HG03460 (cell line): ENCODE results near the gene ALG12.

Experiments used
- ATAC-seq: cut with Tn5 transposase; IDR thresholded peaks from one replicate; pipeline ENCODE4 v1.9.1; 2021; ENCODE audit not compliant: unreplicated experiment

Gene ALG12

GRCh38 chr22:49892226-49892899 lies 25.9 kb downstream of the ALG12 start:
- ATAC-seq, result no peak

- ATAC-seq, result no peak
Observed at GRCh38 chr22:49889071-49889470, 29.2 kb downstream of the ALG12 start.

- ATAC-seq, result no peak
Observed at GRCh38 chr22:49887702-49888101, 30.5 kb downstream of the ALG12 start.

GRCh38 chr22:49887064-49887451 lies 31.2 kb downstream of the ALG12 start:
- no peak for ATAC-seq

- no peak for ATAC-seq
Observed at GRCh38 chr22:49886346-49887063, 31.7 kb downstream of the ALG12 start.

- ATAC-seq, result no peak
Observed at GRCh38 chr22:49885881-49886280, 32.4 kb downstream of the ALG12 start.

GRCh38 chr22:49885281-49885680 lies 33.0 kb downstream of the ALG12 start:
- ATAC-seq, result no peak

- ATAC-seq, result no peak
Observed at GRCh38 chr22:49884503-49885260, 33.6 kb downstream of the ALG12 start.

- no peak for ATAC-seq
Observed at GRCh38 chr22:49884075-49884474, 34.2 kb downstream of the ALG12 start.

GRCh38 chr22:49883294-49883640 lies 35.0 kb downstream of the ALG12 start:
- no peak for ATAC-seq

- ATAC-seq, result no peak
Observed at GRCh38 chr22:49882519-49883293, 35.5 kb downstream of the ALG12 start.

GRCh38 chr22:49881856-49882255 lies 36.4 kb downstream of the ALG12 start:
- ATAC-seq, result no peak

GRCh38 chr22:49880281-49880680 lies 38.0 kb downstream of the ALG12 start:
- ATAC-seq, result no peak

- ATAC-seq, result no peak
Observed at GRCh38 chr22:49879871-49880270, 38.4 kb downstream of the ALG12 start.

- ATAC-seq, result no peak
Observed at GRCh38 chr22:49878206-49878605, 40.0 kb downstream of the ALG12 start.

- ATAC-seq, result no peak
Observed at GRCh38 chr22:49877642-49878041, 40.6 kb downstream of the ALG12 start.

- ATAC-seq, result no peak
Observed at GRCh38 chr22:49873228-49873940, 44.9 kb downstream of the ALG12 start.

GRCh38 chr22:49872347-49872746 lies 45.9 kb downstream of the ALG12 start:
- no peak for ATAC-seq

GRCh38 chr22:49871482-49871881 lies 46.8 kb downstream of the ALG12 start:
- ATAC-seq, result no peak

- ATAC-seq, result no peak
Observed at GRCh38 chr22:49869845-49870712, 48.2 kb downstream of the ALG12 start.
